Measurements from ENCODE around the gene FBXW7. TPM values are rescaled to one million over a fixed set of nuclear protein-coding genes. Genes with fewer than 3 reads are reported as not detected.
A peak's percentile ranks its signal among the peaks of the same experiment; 100 is the strongest.

Gene FBXW7
- total RNA-seq, 3 donors from 2014 or later: 38.5 to 48.6 (median 39.4) TPM

DNA sequence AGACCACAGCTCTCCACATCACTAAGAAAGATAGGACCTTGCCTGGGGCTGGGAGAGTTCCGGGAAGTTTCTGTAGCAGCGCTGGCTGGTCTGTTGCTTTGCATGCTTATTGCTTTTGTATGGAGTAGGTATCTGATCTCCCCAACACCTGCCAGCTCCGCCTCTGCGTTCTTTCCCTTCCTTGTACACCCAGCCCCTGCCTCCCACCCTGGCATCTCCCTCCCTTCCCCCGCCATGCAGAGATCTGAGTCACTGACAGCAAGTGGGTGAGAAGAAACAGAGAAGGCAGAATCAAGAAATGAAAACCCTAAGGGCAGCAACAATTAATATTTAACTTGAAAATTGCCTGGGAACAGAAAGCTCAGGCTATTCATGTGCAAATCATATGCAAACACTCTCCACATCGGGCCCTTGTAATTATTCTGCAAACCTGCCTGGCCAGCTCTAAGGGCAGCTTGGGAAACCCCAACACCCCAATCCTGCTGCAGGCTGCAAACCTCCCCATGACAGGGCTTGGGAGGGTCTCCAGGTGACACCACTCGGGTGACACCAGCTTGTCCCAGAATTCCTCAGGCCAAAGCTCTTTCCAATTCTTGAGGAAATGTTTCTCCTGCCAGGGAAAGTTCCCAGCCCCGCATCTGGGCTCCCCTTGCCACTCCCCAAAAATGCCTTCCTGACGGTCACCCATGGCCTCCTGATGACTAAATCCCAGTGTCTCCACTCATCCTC is 257.2 kb downstream of the FBXW7 start:
- intact Hi-C loops (cut with DNase I, micrococcal nuclease): no loop called here
- no peaks in the 10 kb centered on the region for H3K9me3 ChIP-seq
- ATAC-seq: peak; percentile 79
- H3K36me3 ChIP-seq (ENCODE audit: low read depth): no peaks in the 10 kb centered on the region
- TF ChIP-seq, protein P1, sequence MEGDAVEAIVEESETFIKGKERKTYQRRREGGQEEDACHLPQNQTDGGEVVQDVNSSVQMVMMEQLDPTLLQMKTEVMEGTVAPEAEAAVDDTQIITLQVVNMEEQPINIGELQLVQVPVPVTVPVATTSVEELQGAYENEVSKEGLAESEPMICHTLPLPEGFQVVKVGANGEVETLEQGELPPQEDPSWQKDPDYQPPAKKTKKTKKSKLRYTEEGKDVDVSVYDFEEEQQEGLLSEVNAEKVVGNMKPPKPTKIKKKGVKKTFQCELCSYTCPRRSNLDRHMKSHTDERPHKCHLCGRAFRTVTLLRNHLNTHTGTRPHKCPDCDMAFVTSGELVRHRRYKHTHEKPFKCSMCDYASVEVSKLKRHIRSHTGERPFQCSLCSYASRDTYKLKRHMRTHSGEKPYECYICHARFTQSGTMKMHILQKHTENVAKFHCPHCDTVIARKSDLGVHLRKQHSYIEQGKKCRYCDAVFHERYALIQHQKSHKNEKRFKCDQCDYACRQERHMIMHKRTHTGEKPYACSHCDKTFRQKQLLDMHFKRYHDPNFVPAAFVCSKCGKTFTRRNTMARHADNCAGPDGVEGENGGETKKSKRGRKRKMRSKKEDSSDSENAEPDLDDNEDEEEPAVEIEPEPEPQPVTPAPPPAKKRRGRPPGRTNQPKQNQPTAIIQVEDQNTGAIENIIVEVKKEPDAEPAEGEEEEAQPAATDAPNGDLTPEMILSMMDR (IDR thresholded peaks at IDR 0.05): no peak
- peak; percentile 41 to 67 (median 49) for DNase-seq
- peaks cover 2% of the 10 kb centered on the region for H3K4me1 ChIP-seq (ENCODE audit: low read depth)
- H3K4me3 ChIP-seq: no peak overlapping the region

DNA sequence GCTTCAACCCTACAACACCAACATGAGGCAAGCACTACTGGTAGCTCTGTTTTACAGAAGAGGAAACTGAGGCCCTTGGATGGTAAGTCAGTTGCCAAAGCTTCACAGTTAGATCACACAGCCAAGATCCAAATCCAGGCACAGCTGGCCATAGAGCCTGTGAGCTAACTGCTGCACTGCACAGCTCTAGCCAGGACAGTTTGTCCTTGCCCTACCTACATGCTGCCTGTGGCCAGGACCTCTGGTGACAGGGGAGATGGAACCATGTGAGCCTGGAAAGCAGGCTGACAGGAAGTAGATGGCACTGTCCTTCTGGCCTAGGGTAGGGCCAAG is 257.8 kb downstream of the FBXW7 start:
- H3K36me3 ChIP-seq (ENCODE audit: low read depth): no peaks in the 10 kb centered on the region
- TF ChIP-seq, protein P1 (IDR thresholded peaks at IDR 0.05): no peak
- intact Hi-C loops (cut with DNase I, micrococcal nuclease): no loop called here
- ATAC-seq: no peak
- DNase-seq: no peak
- peaks cover 2% of the 10 kb centered on the region for H3K4me1 ChIP-seq (ENCODE audit: low read depth)
- no peak overlapping the region for H3K4me3 ChIP-seq
- no peaks in the 10 kb centered on the region for H3K9me3 ChIP-seq

GRCh38 chr4:152277333-152277732 is 258.6 kb downstream of the FBXW7 start:
- Histone ChIP-seq H3K9me3 (no peaks in the 10 kb centered on the region), H3K4me3 (no peak overlapping the region), H3K36me3 (ENCODE audit: low read depth) (no peaks in the 10 kb centered on the region), H3K4me1 (ENCODE audit: low read depth) (peaks cover 2% of the 10 kb centered on the region)
- TF ChIP-seq, protein P1 (IDR thresholded peaks at IDR 0.05): no peak
- intact Hi-C loops (cut with DNase I, micrococcal nuclease): no loop called here
- ATAC-seq (no peak), DNase-seq (no peak)

- DNase-seq (no peak), ATAC-seq (no peak)
- H3K36me3 ChIP-seq (ENCODE audit: low read depth): no peaks in the 10 kb centered on the region
- H3K4me3 ChIP-seq: no peak overlapping the region
- intact Hi-C loops (cut with DNase I, micrococcal nuclease): no loop called here
- no peaks in the 10 kb centered on the region for H3K9me3 ChIP-seq
- TF ChIP-seq, protein P1 (IDR thresholded peaks at IDR 0.05): no peak
- H3K4me1 ChIP-seq (ENCODE audit: low read depth): no peaks in the 10 kb centered on the region
These were observed 262.5 kb downstream of the FBXW7 start for GRCh38 chr4:152273343-152273742.

Small RNA genes within 50 kb of the gene (microRNA-seq; reads per million reads assigned to microRNA genes)
- 2.3 reads per million, percentile 5 among the genes with 10 or more reads in this experiment for gene MIR3140

Other genes starting within 250 kb of the FBXW7 start
- gene TMEM154, start 143.9 kb upstream of the FBXW7 start, total RNA-seq: 1 to 10 TPM; 1.5 to 6.5 (median 1.8) TPM
- gene TIGD4, start 243.6 kb upstream of the FBXW7 start, total RNA-seq: under 1 TPM; 0.23 to 0.39 (median 0.38) TPM
- gene ARFIP1, start 243.9 kb upstream of the FBXW7 start, total RNA-seq: 10 to 100 TPM; 41.9 to 81.4 (median 50.1) TPM

Data from mucosa of descending colon (tissue), 3 donors.